Endothelial cell of umbilical vein (primary cell): ENCODE data around the gene DENND2A. TPM values are rescaled to one million over a fixed set of nuclear protein-coding genes. Genes with fewer than 3 reads are reported as not detected.

Experiments
- BruUV-seq: library from RNA; stranded (reverse); fragments of 400-500 nt; replicated peaks from 2 replicates; lab custom pipeline; 2021; lab: Mats Ljungman, UMichigan
- CTCF ChIA-PET: fragments of 300-600, 350-600 bp; sonication (Branson Sonifier 250); formaldehyde crosslinking; loops from one replicate; lab custom pipeline; 2021; ENCODE audit warnings: antibody characterized with exemption, inconsistent platforms; lab: Charles Lee
- POLR2A ChIA-PET: fragments of 300-600, 350-600 bp; sonication (Branson Sonifier 250); formaldehyde crosslinking; loops from one replicate; lab custom pipeline; 2021; ENCODE audit warnings: antibody characterized with exemption, inconsistent platforms; lab: Charles Lee
- DNase-seq: peaks from one replicate; pipeline ENCODE4 v3.0.0-alpha.2; 2011; ENCODE audit warnings: low read depth, low spot score
- FAIRE-seq: peaks from 2 replicates; lab custom pipeline; 2011; peaks lifted over from hg19 to GRCh38; lab: Jason Lieb, UNC
- H2AFZ ChIP-seq: 2 replicates; pipeline ENCODE4 v1.6.0; 2012; ENCODE audit warnings: low read depth, low read length, control low read depth, inconsistent platforms
- H3K27ac ChIP-seq: 2 replicates; pipeline ENCODE4 v1.5.1; 2011; ENCODE audit warnings: low read depth, mild to moderate bottlenecking, control low read depth, low read length, moderate library complexity; ENCODE audit not compliant: insufficient read depth
- H3K27me3 ChIP-seq, 2 experiments: 2 replicates each; pipeline versions ENCODE4 v1.6.0 to v1.6.1; 2011; ENCODE audit warnings: low read length in 2 of 2, mixed read lengths in 1 of 2; ENCODE audit not compliant: control insufficient read depth in 2 of 2, insufficient read depth in 2 of 2
- H3K36me3 ChIP-seq, 2 experiments: 2 replicates in 1 of 2; 3 replicates in 1 of 2; pipeline ENCODE4 v1.5.1; 2011; ENCODE audit warnings: low read length in 2 of 2, mild to moderate bottlenecking in 1 of 2, moderate library complexity in 1 of 2; ENCODE audit not compliant: control insufficient read depth in 2 of 2, insufficient read depth in 2 of 2; ENCODE audit errors: extremely low read depth in 1 of 2
- H3K4me1 ChIP-seq: 3 replicates; pipeline ENCODE4 v1.5.1; 2011; ENCODE audit warnings: mild to moderate bottlenecking, low read length; ENCODE audit not compliant: control insufficient read depth, insufficient read depth; ENCODE audit errors: extremely low read depth
- H3K4me2 ChIP-seq: 2 replicates; pipeline ENCODE4 v1.6.1; 2011; ENCODE audit warnings: low read length, control low read depth, mixed read lengths; ENCODE audit not compliant: insufficient read depth
- H3K4me3 ChIP-seq, 3 experiments: fragments of 200-600 bp in 1 of 3; sonication (generic), shearing (Covaris generic) in 1 of 3; replicated peaks in 1 of 3; 2 replicates each; pipeline ENCODE4 v1.5.1; 2011 to 2016; ENCODE audit warnings: control low read depth in 3 of 3, low read length in 3 of 3, mild to moderate bottlenecking in 2 of 3, inconsistent platforms in 1 of 3, low read depth in 1 of 3, moderate library complexity in 1 of 3; ENCODE audit not compliant: insufficient read depth in 1 of 3
- H3K79me2 ChIP-seq: 2 replicates; pipeline ENCODE4 v1.6.0; 2012; ENCODE audit warnings: low read length, inconsistent platforms; ENCODE audit not compliant: control insufficient read depth, insufficient read depth
- H3K9ac ChIP-seq: replicated peaks from 2 replicates; pipeline ENCODE3; 2011; ENCODE audit warnings: low read length, control low read depth; ENCODE audit not compliant: insufficient read depth; ENCODE audit errors: extremely low read depth
- H3K9me1 ChIP-seq: replicated peaks from 3 replicates; pipeline ENCODE4 v1.6.0; 2011; ENCODE audit warnings: mild to moderate bottlenecking, low read length; ENCODE audit not compliant: control insufficient read depth, insufficient read depth; ENCODE audit errors: extremely low read depth
- H3K9me3 ChIP-seq: replicated peaks from 2 replicates; pipeline ENCODE4 v1.5.1; 2012; ENCODE audit warnings: low read length, inconsistent platforms; ENCODE audit not compliant: control insufficient read depth, insufficient read depth
- H4K20me1 ChIP-seq: replicated peaks from 2 replicates; pipeline ENCODE3; 2011; ENCODE audit warnings: mild to moderate bottlenecking, low read length; ENCODE audit not compliant: control insufficient read depth, insufficient read depth; ENCODE audit errors: extremely low read depth
- CTCF ChIP-seq, 2 donors: IDR thresholded peaks; 1 replicate in 1 of 2; 2 replicates in 1 of 2; pipeline ENCODE4 v1.5.1; 2011; ENCODE audit warnings: low read length in 2 of 2, mild to moderate bottlenecking in 2 of 2, moderate library complexity in 2 of 2, control low read depth in 1 of 2, inconsistent platforms in 1 of 2, low read depth in 1 of 2; ENCODE audit not compliant: insufficient read depth in 1 of 2; ENCODE audit errors: extremely low read depth in 1 of 2
- EZH2 ChIP-seq: IDR thresholded peaks from 2 replicates; pipeline ENCODE4 v1.6.1; 2012; ENCODE audit warnings: borderline replicate concordance, low read depth, mild to moderate bottlenecking, moderate library complexity, low read length, inconsistent platforms; ENCODE audit not compliant: severe bottlenecking
- FOS ChIP-seq: IDR thresholded peaks from 2 replicates; pipeline ENCODE4 v1.6.1; 2011; ENCODE audit warnings: mild to moderate bottlenecking, low read length, moderate library complexity, borderline replicate concordance; ENCODE audit not compliant: insufficient read depth
- GATA2 ChIP-seq: IDR thresholded peaks from 2 replicates; pipeline ENCODE4 v1.7.0; 2011; ENCODE audit warnings: low read depth, mild to moderate bottlenecking, moderate library complexity, mixed read lengths, low read length; ENCODE audit not compliant: insufficient read length, insufficient read depth
- JUN ChIP-seq: IDR thresholded peaks from 2 replicates; pipeline ENCODE4 v1.6.1; 2011; ENCODE audit warnings: borderline replicate concordance, low read depth; ENCODE audit not compliant: insufficient read length, insufficient read depth
- MAX ChIP-seq: IDR thresholded peaks from 2 replicates; pipeline ENCODE4 v1.6.1; 2011; ENCODE audit not compliant: insufficient read depth, insufficient read length
- MYC ChIP-seq: IDR thresholded peaks from one replicate; pipeline ENCODE4 v1.6.1; 2011; ENCODE audit warnings: mild to moderate bottlenecking, low read depth, low read length
- POLR2A ChIP-seq: IDR thresholded peaks from 2 replicates; pipeline ENCODE4 v1.6.1; 2012; ENCODE audit warnings: low read depth, mild to moderate bottlenecking, control low read depth, low read length
- POLR2AphosphoS5 ChIP-seq: IDR thresholded peaks from 2 replicates; pipeline ENCODE4 v1.6.1; 2012; ENCODE audit warnings: low read depth, mild to moderate bottlenecking, control low read depth, low read length, moderate library complexity; ENCODE audit not compliant: insufficient read depth
- dilution Hi-C: fragments of 300-500 bp; cut with MboI; formaldehyde crosslinking; loops from one replicate; pipeline ENCODE4 v1.15.0; 2019; ENCODE audit warnings: low sequenced_read_pairs; ENCODE audit not compliant: extremely low pct_ligation_motif_present
- intact Hi-C: fragments of 100-400 bp; cut with micrococcal nuclease; formaldehyde crosslinking; loops from one replicate; pipeline ENCODE4 v1.10.0; 2022
- polyA plus RNA-seq, 4 experiments: library from polyadenylated mRNA; depleted of rRNA in 3 of 4; stranded (reverse) in 3 of 4; unstranded in 1 of 4; fragments of >200 nt; gene quantifications; 2 replicates each; pipeline versions ENCODE4 v1.2.1 to v1.2.3, GENCODE V29; 2011 to 2012; ENCODE audit warnings: missing spikeins in 1 of 4
- total RNA-seq: library from RNA; stranded (reverse); gene quantifications from 2 replicates; pipeline ENCODE4 v1.2.3, GENCODE V29; 2021

Gene DENND2A
- total and polyA plus RNA-seq, 2 donors (not counting 3 experiments of a cell fraction or from before 2014, with no cell fraction given), result 0.33 TPM; not detected in 1

- H3K79me2 ChIP-seq, result no peaks in the 10 kb centered on the region
- intact Hi-C loops, result no loop called here
- H3K27ac ChIP-seq, result no peak overlapping the region
- FAIRE-seq (no peak), DNase-seq (no peak)
- no peaks in the 10 kb centered on the region for H3K9me1 ChIP-seq
- H3K4me2 ChIP-seq, result no peak overlapping the region
- dilution Hi-C loops, result no loop called here
- no peak overlapping the region for H3K9ac ChIP-seq
- CTCF ChIA-PET, result interaction anchor here (1.2 to 3.3 kb wide), 3 partner anchors 17 to 145 kb away, joined by 3 to 16 read pairs (median 5); no protein-coding TSS in a partner anchor
- BruUV-seq, result no TSS peak
- H4K20me1 ChIP-seq, result no peaks in the 10 kb centered on the region
- no peaks in the 10 kb centered on the region for H3K9me3 ChIP-seq
- no peak overlapping the region for H3K4me3 ChIP-seq
- no peaks in the 10 kb centered on the region for H3K4me1 ChIP-seq
- no peaks in the 10 kb centered on the region for H3K27me3 ChIP-seq
- POLR2A ChIA-PET, result no interaction called here
- no peaks in the 10 kb centered on the region for H3K36me3 ChIP-seq
- H2AFZ ChIP-seq, result no peak overlapping the region
- no peak for TF ChIP-seq POLR2A
- no peak for TF ChIP-seq JUN
- TF ChIP-seq MAX, result no peak
- TF ChIP-seq POLR2AphosphoS5, result no peak
- no peak for TF ChIP-seq GATA2
- no peak for TF ChIP-seq MYC
These were observed 145.7 kb downstream of the DENND2A start for GRCh38 chr7:140494867-140495266.

GRCh38 chr7:140489026-140489359 lies 151.6 kb downstream of the DENND2A start:
- no peaks in the 10 kb centered on the region for H3K36me3 ChIP-seq
- BruUV-seq, result no TSS peak
- H3K79me2 ChIP-seq, result no peaks in the 10 kb centered on the region
- no peaks in the 10 kb centered on the region for H3K9me1 ChIP-seq
- H3K4me3 ChIP-seq, result no peak overlapping the region
- peaks cover 0 to 4% of the 10 kb centered on the region in 2 experiments for H3K27me3 ChIP-seq
- ChIA-PET POLR2A (no interaction called here), CTCF (interaction anchor here (1.1 kb wide), 1 partner anchor 12 kb away, joined by 5 read pairs; no protein-coding TSS in a partner anchor)
- DNase-seq, result no peak
- no peak overlapping the region for H3K9ac ChIP-seq
- intact Hi-C loops, result no loop called here
- FAIRE-seq, result no peak
- dilution Hi-C loops, result no loop called here
- no peak overlapping the region for H3K4me2 ChIP-seq
- no peak overlapping the region for H3K27ac ChIP-seq
- H2AFZ ChIP-seq, result no peak overlapping the region
- TF ChIP-seq JUN (no peak), MAX (no peak), EZH2 (no peak), POLR2A (no peak), MYC (no peak), FOS (no peak), GATA2 (no peak), CTCF (IDR thresholded peaks at IDR 0.05; ENCODE audit: extremely low read depth in 1 of 2, insufficient read depth in 1 of 2, low read depth in 1 of 2, low read length in 2 of 2) (no peak), POLR2AphosphoS5 (no peak)
- H3K9me3 ChIP-seq, result no peaks in the 10 kb centered on the region
- H4K20me1 ChIP-seq, result no peaks in the 10 kb centered on the region
- H3K4me1 ChIP-seq, result peaks cover 4% of the 10 kb centered on the region
